Gastrocnemius medialis (tissue), 4 donors: ENCODE measurements around the gene MIPOL1. TPM values are rescaled to one million over a fixed set of nuclear protein-coding genes. Genes with fewer than 3 reads are reported as not detected.

Experiments used
- ATAC-seq, 2 donors: fragments of 150-250 bp; one replicate each; pipeline ENCODE4 v1.9.1; 2016
- DNase-seq, 2 donors: peaks; one replicate each; pipeline ENCODE4 v3.0.0-alpha.2; 2019
- H3K27ac ChIP-seq, 4 donors: fragments of 200-600 bp; sonication (generic); 1 replicate in 1 of 4; 2 replicates in 3 of 4; pipeline ENCODE4 v1.5.1; 2016 to 2018; ENCODE audit warnings: mild to moderate bottlenecking in 2 of 4, moderate library complexity in 1 of 4
- H3K27me3 ChIP-seq, 3 donors: fragments of 200-600 bp; sonication (generic) in 2 of 3; 1 replicate in 1 of 3; 2 replicates in 2 of 3; pipeline versions ENCODE4 v1.5.1 to v1.6.0; 2016 to 2019; ENCODE audit warnings: mild to moderate bottlenecking in 1 of 3, moderate library complexity in 1 of 3
- H3K36me3 ChIP-seq, 2 donors: fragments of 200-600 bp; sonication (generic) in 1 of 2; one replicate each; pipeline ENCODE4 v1.5.1; 2017 to 2018
- H3K4me1 ChIP-seq, 2 donors: fragments of 200-600 bp; sonication (generic) in 1 of 2; one replicate each; pipeline ENCODE4 v1.5.1; 2016 to 2017; ENCODE audit warnings: mild to moderate bottlenecking in 2 of 2
- H3K4me3 ChIP-seq, 4 donors: fragments of 200-600 bp; sonication (generic) in 3 of 4; 1 replicate in 1 of 4; 2 replicates in 3 of 4; pipeline ENCODE4 v1.5.1; 2016 to 2019; ENCODE audit warnings: mild to moderate bottlenecking in 2 of 4
- H3K9me3 ChIP-seq, 3 donors: fragments of 200-600 bp; sonication (generic) in 2 of 3; 1 replicate in 1 of 3; 2 replicates in 2 of 3; pipeline ENCODE4 v1.5.1; 2016 to 2019
- POLR2A ChIP-seq, 2 donors: fragments of 450-650 bp; IDR thresholded peaks; one replicate each; pipeline ENCODE4 v1.6.1; 2017; ENCODE audit warnings: antibody characterized with exemption in 2 of 2, mild to moderate bottlenecking in 2 of 2, moderate library complexity in 2 of 2
- in situ Hi-C, 4 donors: fragments of 200-750 bp; cut with MboI; loops; one replicate each; pipeline versions ENCODE4 v1.15.0 to v1.8.0; 2017; ENCODE audit warnings: low sequenced_read_pairs in 4 of 4
- intact Hi-C: fragments of 100-400 bp; cut with DNase I; formaldehyde crosslinking; loops from one replicate; pipeline ENCODE4 v1.15.1; 2023; ENCODE audit warnings: low total_unique reads
- total RNA-seq, 4 donors: library from RNA; depleted of rRNA; stranded (reverse); fragments of >200 nt; gene quantifications; one replicate each; pipeline versions ENCODE4 v1.1.0 to v1.2.3, GENCODE V29; 2016
- TF ChIP-seq, protein P1 (sequence below), 5 experiments: fragments of 450-650 bp in 3 of 5; fragments of 200-600 bp in 2 of 5; sonication (generic) in 2 of 5; IDR thresholded peaks in 4 of 5; conservative IDR thresholded peaks in 1 of 5; 1 replicate in 4 of 5; 2 replicates in 1 of 5; pipeline ENCODE4 v1.5.1; 2016 to 2019; ENCODE audit warnings: antibody characterized with exemption in 5 of 5, mild to moderate bottlenecking in 3 of 5, moderate library complexity in 3 of 5

MIPOL1 gene
- total RNA-seq, 4 donors from 2014 or later = 3.1 to 13.7 (median 4.1) TPM

DNA sequence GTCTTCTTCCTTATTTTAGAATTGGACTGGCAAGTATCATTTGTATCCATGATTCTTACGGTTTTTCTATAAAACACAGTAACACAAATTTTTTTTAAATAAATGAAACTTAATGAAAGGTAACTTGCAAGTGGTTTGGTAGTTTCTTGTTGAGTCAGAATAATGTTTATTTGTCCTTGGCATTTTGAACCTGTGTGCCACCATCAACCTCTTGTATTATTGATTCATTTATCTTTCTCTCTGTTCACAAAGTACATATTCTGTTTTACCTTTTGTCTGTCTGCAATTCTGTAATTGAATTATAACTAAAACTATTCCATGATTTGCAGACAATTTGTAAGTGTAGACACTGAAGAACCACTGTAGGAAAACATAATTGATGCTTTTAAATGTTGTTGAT lies 54.7 kb downstream of the MIPOL1 start:
- in situ Hi-C loops (loop anchor here in 2 of 4 donors (5.0 to 25.0 kb wide), 2 partner anchors 630 to 635 kb away; no protein-coding TSS in a partner anchor), intact Hi-C loops (no loop called here)
- no peak for ATAC-seq
- Histone ChIP-seq H3K4me1 (no peaks in the 10 kb centered on the region), H3K36me3 (no peaks in the 10 kb centered on the region), H3K27ac (no peak overlapping the region), H3K27me3 (no peaks in the 10 kb centered on the region), H3K4me3 (no peak overlapping the region), H3K9me3 (no peaks in the 10 kb centered on the region)
- no peak for TF ChIP-seq POLR2A (IDR thresholded peaks at IDR 0.05)
- TF ChIP-seq, protein P1, sequence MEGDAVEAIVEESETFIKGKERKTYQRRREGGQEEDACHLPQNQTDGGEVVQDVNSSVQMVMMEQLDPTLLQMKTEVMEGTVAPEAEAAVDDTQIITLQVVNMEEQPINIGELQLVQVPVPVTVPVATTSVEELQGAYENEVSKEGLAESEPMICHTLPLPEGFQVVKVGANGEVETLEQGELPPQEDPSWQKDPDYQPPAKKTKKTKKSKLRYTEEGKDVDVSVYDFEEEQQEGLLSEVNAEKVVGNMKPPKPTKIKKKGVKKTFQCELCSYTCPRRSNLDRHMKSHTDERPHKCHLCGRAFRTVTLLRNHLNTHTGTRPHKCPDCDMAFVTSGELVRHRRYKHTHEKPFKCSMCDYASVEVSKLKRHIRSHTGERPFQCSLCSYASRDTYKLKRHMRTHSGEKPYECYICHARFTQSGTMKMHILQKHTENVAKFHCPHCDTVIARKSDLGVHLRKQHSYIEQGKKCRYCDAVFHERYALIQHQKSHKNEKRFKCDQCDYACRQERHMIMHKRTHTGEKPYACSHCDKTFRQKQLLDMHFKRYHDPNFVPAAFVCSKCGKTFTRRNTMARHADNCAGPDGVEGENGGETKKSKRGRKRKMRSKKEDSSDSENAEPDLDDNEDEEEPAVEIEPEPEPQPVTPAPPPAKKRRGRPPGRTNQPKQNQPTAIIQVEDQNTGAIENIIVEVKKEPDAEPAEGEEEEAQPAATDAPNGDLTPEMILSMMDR (IDR thresholded peaks at IDR 0.05 in 4 of 5, conservative IDR thresholded peaks at IDR 0.05 in 1 of 5) = no peak
- no peak for DNase-seq

DNA sequence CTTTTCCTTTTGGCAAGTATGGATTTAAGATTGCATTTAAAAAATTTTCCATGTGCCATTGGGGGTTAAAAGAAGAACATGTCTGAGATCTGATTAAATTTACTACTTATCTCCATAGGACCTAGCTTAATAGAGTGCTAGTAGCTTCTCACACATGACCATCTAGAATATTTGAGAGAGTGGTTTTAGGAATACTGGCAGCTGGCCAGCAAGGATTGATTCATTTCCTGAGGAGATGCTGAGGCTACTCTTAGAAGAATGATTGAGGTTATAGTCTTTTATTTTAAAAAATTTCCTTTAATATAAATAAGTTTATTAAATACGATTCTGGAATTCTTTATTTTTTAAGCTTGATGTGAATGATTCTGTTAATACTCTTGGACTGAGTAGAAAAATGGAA lies 56.2 kb downstream of the MIPOL1 start:
- ATAC-seq (no peak), DNase-seq (no peak)
- no peak overlapping the region for H3K4me3 ChIP-seq
- no peak overlapping the region for H3K27ac ChIP-seq
- no peaks in the 10 kb centered on the region for H3K36me3 ChIP-seq
- H3K9me3 ChIP-seq = no peaks in the 10 kb centered on the region
- no peaks in the 10 kb centered on the region for H3K27me3 ChIP-seq
- intact Hi-C loops (no loop called here), in situ Hi-C loops (loop anchor here in 2 of 4 donors (5.0 to 25.0 kb wide), 2 partner anchors 628 to 633 kb away; no protein-coding TSS in a partner anchor)
- TF ChIP-seq, protein P1 (IDR thresholded peaks at IDR 0.05 in 4 of 5, conservative IDR thresholded peaks at IDR 0.05 in 1 of 5) = no peak
- TF ChIP-seq POLR2A (IDR thresholded peaks at IDR 0.05) = no peak
- no peaks in the 10 kb centered on the region for H3K4me1 ChIP-seq

DNA sequence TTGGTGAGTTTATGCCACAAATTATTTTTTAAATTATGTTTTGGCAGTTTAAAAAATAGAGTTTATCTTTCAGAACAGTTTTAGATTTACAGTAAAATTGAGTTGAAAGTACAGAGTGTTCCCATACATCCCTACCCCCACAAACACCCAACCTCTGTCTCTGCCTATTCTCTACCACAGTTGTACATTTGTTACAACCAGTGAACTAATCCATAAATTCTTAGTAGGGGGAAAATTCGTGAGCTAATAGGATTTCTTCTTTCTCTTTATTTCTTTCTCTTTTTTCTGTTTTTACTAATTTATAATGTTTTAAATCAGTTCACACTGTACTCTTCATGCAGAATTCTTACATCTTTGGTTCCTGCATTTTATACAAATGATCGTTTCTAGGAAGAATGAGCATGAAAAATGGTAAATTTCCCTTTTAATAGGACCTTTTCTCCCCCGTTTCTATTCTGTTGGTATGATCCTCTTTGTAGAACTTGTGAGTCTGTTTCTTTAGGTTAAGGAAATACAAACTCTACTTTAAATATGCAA lies 56.7 kb downstream of the MIPOL1 start:
- Histone ChIP-seq H3K36me3 (no peaks in the 10 kb centered on the region), H3K4me3 (no peak overlapping the region), H3K27ac (no peak overlapping the region), H3K9me3 (no peaks in the 10 kb centered on the region), H3K27me3 (no peaks in the 10 kb centered on the region), H3K4me1 (no peaks in the 10 kb centered on the region)
- DNase-seq = no peak
- TF ChIP-seq POLR2A (IDR thresholded peaks at IDR 0.05) = no peak
- TF ChIP-seq, protein P1 (IDR thresholded peaks at IDR 0.05 in 4 of 5, conservative IDR thresholded peaks at IDR 0.05 in 1 of 5) = no peak
- in situ Hi-C loops (loop anchor here in 2 of 4 donors (5.0 to 25.0 kb wide), 2 partner anchors 628 to 633 kb away; no protein-coding TSS in a partner anchor), intact Hi-C loops (no loop called here)
- no peak for ATAC-seq

DNA sequence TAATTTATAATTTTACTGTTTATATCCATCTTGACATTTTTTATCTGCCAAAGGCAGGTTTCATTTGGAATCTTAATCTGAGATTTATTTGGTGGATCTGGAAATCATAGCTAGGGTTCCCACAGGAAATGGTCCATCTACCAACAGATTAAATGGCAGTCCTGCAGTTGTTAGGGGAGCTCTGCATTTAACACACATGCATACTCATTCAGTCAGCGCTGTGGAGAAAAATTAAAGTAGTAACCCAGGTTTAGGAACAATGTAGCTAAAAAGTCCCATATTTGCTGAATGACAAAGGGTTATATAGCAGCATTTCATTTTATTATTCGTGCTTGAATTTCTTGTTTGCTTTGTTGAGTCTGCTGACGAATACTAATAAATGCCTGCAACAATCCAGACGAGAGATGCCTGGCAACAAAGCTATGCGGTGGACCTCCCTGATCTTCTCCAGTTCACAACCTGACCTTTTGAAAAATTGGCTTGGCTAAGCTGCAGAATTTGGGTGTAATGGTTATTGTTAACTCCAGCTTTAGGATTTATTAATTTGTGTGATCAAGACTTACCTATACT lies 59.8 kb downstream of the MIPOL1 start:
- Histone ChIP-seq H3K27me3 (no peaks in the 10 kb centered on the region), H3K27ac (no peak overlapping the region), H3K36me3 (no peaks in the 10 kb centered on the region), H3K9me3 (no peaks in the 10 kb centered on the region), H3K4me3 (no peak overlapping the region), H3K4me1 (no peaks in the 10 kb centered on the region)
- intact Hi-C loops (no loop called here), in situ Hi-C loops (loop anchor here in 1 of 4 donors (25.0 kb wide), 1 partner anchor 630 kb away; no protein-coding TSS in a partner anchor)
- DNase-seq (no peak), ATAC-seq (no peak)
- no peak for TF ChIP-seq POLR2A (IDR thresholded peaks at IDR 0.05)
- TF ChIP-seq, protein P1 (IDR thresholded peaks at IDR 0.05 in 4 of 5, conservative IDR thresholded peaks at IDR 0.05 in 1 of 5) = no peak
